ENCODE data around the gene NRXN3.

The NRXN3 gene

DNA sequence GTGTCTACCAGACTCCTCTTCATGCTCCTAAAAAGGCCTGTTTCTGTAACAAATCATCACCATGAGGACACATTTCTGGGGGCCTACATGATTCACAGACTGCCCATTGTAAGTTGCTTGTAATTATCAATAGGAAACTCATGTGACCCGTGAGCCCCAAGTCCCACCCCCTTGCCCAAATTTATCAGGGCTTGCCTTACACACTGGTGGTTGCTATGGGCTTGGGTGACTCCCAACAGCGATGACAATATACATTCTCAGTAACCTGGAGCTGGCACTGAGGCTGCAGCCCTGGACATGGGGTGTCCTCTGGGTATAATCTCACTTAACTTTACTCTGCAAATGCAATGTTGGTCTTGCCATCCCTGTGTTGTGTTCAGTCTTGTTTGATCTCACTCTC, 149.2 kb downstream of the NRXN3 start:
- no peaks in the 10 kb centered on the region for H3K4me1 Mint-ChIP-seq
- H3K27ac Mint-ChIP-seq, result no peak overlapping the region
- H3K36me3 Mint-ChIP-seq, result no peaks in the 10 kb centered on the region
- no peaks in the 10 kb centered on the region for H3K9me3 Mint-ChIP-seq
- peaks cover 17% of the 10 kb centered on the region for H3K27me3 Mint-ChIP-seq
- no peak overlapping the region for H3K4me3 Mint-ChIP-seq

DNA sequence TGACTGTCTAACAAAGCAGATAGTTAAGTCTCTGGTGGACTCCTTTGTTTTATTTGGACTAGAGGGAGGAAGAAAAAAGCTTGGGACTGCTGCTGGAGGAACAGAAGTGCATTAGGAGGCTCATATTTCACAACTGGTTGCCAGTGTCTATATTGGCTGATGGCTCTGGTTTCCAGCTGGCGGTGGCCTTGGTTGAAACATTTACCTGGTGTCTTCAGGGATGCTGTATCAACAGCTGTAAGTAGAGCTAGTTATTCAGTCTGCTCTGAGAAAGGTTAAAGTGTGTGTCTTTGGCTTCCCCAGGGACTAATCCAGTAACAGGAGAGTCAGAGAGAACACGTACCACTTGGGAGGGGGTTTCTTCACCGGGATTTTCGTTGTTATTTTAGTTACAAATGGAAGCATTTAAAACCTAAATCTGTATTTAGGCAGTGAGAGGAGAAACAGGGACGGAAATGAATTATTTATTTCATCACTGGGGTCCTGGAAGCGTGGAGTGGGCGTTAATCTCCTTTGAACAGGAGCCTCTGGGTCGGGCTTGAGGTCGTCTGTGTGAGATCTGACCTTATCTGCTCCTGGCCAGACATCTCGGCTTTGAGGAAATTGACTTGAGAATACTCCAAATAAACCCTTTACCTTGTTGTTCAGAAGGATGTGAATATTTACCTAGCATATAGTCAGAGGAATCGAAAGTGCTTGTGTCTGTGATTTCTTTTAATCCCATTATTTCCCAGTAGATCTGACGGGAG, 149.9 kb downstream of the NRXN3 start:
- H3K36me3 Mint-ChIP-seq, result no peaks in the 10 kb centered on the region
- peaks cover 17% of the 10 kb centered on the region for H3K27me3 Mint-ChIP-seq
- H3K27ac Mint-ChIP-seq, result no peak overlapping the region
- H3K4me1 Mint-ChIP-seq, result no peaks in the 10 kb centered on the region
- H3K4me3 Mint-ChIP-seq, result no peak overlapping the region
- no peaks in the 10 kb centered on the region for H3K9me3 Mint-ChIP-seq

DNA sequence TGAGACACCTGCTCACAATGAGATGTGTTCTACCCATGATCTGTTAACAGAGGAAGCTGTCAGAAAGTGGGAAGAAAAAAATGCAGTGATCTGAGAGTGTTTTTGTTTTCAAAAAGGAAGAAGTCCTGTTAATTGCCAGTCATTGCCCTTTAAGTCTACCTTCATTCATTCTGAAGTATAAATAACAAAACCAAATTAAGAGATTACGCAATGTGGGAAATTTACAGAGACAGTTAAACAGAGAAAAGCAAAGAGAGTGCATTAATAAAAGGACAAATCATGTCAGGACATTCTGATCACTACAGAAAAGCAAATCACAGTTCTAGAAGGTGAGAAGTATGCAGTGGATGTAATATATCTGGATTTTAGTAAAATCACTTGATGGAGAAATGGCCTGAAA, 154.2 kb downstream of the NRXN3 start:
- Mint-ChIP-seq H3K27ac (no peak overlapping the region), H3K4me3 (no peak overlapping the region), H3K36me3 (no peaks in the 10 kb centered on the region), H3K9me3 (peaks cover 4% of the 10 kb centered on the region), H3K27me3 (peaks cover 17% of the 10 kb centered on the region), H3K4me1 (no peaks in the 10 kb centered on the region)

DNA sequence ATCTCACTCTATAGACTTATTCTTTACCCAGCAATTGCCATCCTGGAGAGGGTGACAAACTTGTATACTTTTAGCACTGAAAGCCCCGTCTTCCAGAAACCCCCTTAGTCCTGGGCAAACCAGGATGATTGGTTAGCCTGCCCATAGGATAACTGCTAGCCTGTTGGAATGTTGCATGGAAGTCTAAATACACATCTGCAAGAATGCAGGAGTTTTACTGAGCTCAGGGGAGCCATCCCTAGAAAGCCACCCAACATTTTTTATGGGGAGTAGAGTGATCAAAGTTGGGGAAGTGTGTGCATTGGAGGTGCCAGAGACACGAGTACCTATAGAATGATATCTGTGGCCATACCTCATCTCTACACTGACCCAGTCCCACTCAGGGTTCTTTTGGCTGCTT, 155.7 kb downstream of the NRXN3 start:
- H3K27ac Mint-ChIP-seq, result no peak overlapping the region
- peaks cover 4% of the 10 kb centered on the region for H3K9me3 Mint-ChIP-seq
- no peaks in the 10 kb centered on the region for H3K4me1 Mint-ChIP-seq
- H3K36me3 Mint-ChIP-seq, result no peaks in the 10 kb centered on the region
- peaks cover 9% of the 10 kb centered on the region for H3K27me3 Mint-ChIP-seq
- no peak overlapping the region for H3K4me3 Mint-ChIP-seq

DNA sequence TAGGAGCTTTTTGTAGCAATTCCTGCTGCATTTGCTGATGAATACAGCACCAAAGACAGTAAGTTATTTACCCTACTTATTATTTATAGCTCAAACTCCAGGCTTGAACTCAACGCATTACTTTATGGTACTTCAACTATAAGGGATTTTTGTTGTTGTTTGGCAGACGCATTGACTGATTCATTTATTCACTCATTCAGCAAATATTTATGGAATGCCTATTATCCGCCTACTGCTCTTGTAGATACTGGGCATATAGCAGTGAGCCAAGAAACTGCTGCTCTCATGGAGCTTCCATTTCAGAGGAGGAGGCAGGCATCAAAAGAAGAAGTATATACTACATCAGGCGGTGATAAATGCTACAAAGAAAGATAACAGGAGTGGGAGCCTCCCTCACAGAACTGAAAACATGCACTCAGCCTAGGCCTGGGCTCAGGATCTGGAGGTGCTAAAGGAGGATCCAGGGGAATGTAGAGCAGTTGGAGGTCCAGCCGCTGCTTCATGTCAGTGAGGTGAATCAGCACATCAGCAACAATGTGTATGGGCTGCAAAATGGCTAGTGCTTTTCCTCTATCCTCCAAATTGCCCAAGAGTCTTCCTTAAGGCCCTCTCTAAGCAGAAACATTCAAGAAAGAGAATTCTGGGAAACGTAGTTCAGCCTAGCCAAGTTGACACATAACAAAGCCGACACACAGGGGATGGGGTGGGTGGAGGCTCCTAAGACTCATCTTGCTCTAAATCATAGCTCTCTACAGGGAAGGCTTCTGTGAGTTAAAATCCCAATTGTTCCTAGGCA, 157.5 kb downstream of the NRXN3 start:
- Mint-ChIP-seq H3K27ac (no peak overlapping the region), H3K27me3 (peaks cover 2% of the 10 kb centered on the region), H3K9me3 (peaks cover 4% of the 10 kb centered on the region), H3K4me1 (no peaks in the 10 kb centered on the region), H3K4me3 (no peak overlapping the region), H3K36me3 (no peaks in the 10 kb centered on the region)

DNA sequence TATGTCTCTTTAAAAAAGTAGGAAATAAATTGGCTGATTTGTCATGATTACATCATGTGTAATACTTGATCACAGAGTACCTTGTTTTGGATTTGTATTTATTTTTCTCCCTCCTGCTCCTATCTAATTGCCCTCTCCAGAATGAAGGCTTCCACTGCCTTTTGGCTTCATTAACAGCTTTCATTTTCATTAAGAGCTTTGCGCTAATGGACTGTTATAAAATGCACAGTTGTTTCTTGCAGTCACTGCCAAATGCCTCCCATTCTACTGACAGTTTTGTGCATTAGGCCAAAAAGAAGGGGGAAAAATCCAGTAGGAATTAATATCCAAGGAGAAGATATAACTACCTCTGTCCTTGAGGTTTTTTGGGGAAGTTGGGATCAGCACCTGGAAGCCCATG, 159.2 kb downstream of the NRXN3 start:
- H3K36me3 Mint-ChIP-seq, result no peaks in the 10 kb centered on the region
- no peak overlapping the region for H3K4me3 Mint-ChIP-seq
- H3K4me1 Mint-ChIP-seq, result no peaks in the 10 kb centered on the region
- peaks cover 4% of the 10 kb centered on the region for H3K9me3 Mint-ChIP-seq
- H3K27ac Mint-ChIP-seq, result no peak overlapping the region
- H3K27me3 Mint-ChIP-seq, result peaks cover 2% of the 10 kb centered on the region

DNA sequence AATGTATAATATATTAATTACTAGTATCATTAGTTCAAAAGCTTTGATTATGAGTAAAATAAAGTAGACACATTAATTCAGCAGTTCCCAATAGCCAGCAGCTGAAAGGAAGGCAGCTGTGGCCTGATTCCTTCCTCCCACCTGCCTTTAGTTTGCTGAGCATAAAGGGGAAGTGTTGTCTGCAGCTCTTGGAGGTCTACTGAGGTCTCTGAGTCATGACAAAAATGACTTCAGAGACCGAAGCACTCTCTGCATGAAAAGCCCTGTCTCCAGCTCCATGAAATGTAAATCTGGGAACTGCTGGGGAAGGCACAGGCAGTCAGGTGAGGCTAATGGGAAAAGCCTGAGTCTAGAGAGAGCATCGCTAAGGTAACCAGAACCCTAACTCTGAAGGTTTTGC, 165.4 kb downstream of the NRXN3 start:
- Mint-ChIP-seq H3K4me1 (no peaks in the 10 kb centered on the region), H3K4me3 (no peak overlapping the region), H3K9me3 (no peaks in the 10 kb centered on the region), H3K36me3 (no peaks in the 10 kb centered on the region), H3K27ac (no peak overlapping the region), H3K27me3 (peaks cover 2% of the 10 kb centered on the region)

DNA sequence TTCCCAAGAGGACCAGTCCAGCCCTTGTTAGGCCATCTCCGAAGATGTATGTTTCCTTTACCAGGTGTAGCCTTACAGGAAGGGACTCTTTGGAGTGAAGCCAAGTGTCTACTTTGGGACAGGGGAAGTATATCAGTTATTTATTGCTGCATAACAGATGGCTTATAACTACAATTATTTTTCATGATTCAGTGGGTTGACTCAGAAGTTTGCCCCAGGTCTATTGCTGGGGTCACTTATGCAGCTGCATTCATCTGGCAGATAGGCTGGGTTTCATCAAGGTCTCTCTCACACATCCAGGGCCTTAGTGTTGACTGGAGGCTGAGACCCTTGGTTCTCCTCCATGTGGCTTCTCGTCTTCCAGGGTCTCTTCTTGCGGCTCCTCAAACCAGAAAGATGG, 170.1 kb downstream of the NRXN3 start:
- no peak overlapping the region for H3K4me3 Mint-ChIP-seq
- no peaks in the 10 kb centered on the region for H3K9me3 Mint-ChIP-seq
- no peaks in the 10 kb centered on the region for H3K36me3 Mint-ChIP-seq
- H3K27me3 Mint-ChIP-seq, result no peaks in the 10 kb centered on the region
- no peak overlapping the region for H3K27ac Mint-ChIP-seq
- H3K4me1 Mint-ChIP-seq, result no peaks in the 10 kb centered on the region

DNA sequence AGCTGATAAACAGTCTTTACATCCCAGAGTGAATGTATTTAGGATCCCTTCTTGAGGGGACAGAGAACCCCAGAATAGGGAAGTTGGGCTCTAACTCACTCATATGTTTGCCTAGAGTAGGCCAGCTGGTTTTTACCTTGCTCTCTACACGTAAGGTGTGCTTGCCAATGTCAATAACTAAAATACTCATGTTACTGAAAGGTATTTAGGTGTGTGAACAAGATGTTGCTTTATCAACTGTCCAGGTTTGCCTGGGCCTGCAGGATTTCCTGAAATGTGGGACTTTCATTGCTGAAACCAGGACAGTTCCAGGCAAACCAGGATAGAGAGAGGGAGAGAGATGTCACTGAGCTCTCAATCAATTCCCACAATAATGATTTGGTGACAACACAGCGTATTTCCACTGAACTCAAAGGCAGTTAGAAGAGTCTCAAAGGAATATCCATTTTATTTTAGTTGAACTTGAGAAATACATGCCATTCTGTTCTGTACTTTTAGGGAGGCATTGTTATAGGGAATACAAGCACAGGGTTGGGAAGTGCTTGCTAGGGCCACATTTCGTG, 171.7 kb downstream of the NRXN3 start:
- Mint-ChIP-seq H3K36me3 (no peaks in the 10 kb centered on the region), H3K4me1 (no peaks in the 10 kb centered on the region), H3K9me3 (no peaks in the 10 kb centered on the region), H3K27ac (no peak overlapping the region), H3K4me3 (no peak overlapping the region), H3K27me3 (no peaks in the 10 kb centered on the region)

DNA sequence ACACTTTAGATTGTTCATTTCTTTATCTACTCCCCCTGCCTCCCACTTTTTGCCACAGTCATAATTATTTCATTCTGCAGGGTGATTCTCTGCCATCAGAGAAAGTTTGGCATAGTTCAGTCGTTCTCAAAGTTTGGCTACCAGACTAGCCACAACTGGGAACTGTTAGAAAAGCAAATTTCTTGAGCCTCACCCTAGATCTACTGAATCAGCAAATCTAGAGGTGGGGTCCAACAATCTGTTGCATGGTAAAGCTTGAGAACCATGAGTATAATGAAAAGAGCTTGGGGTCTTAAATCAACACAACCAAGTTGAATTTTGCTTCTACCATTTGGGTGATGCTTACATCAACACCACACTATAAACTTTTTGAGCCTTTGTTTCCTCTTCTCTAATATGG, 172.7 kb downstream of the NRXN3 start:
- Mint-ChIP-seq H3K4me3 (no peak overlapping the region), H3K4me1 (no peaks in the 10 kb centered on the region), H3K27me3 (no peaks in the 10 kb centered on the region), H3K36me3 (no peaks in the 10 kb centered on the region), H3K27ac (no peak overlapping the region), H3K9me3 (no peaks in the 10 kb centered on the region)

DNA sequence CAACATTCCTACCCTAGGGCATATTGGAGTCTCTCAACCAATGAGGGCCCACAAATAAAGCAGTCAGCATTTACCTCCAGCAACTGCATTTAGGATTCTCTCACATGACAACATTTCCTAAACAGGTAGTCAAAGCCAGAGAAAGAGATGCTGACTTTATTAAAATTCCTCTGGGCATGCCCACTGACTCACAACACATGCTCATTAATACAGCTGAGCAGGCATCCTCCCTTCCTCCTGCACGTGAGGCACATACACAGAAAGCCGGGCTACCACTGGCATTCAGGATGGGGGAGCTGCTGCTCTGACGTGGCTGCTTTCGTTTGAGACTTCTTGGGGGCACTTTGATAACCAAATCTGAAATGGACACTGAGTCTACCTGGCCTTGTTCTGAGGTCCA, 174.1 kb downstream of the NRXN3 start:
- Mint-ChIP-seq H3K9me3 (no peaks in the 10 kb centered on the region), H3K27me3 (no peaks in the 10 kb centered on the region), H3K4me3 (no peak overlapping the region), H3K36me3 (no peaks in the 10 kb centered on the region), H3K4me1 (no peaks in the 10 kb centered on the region), H3K27ac (no peak overlapping the region)

DNA sequence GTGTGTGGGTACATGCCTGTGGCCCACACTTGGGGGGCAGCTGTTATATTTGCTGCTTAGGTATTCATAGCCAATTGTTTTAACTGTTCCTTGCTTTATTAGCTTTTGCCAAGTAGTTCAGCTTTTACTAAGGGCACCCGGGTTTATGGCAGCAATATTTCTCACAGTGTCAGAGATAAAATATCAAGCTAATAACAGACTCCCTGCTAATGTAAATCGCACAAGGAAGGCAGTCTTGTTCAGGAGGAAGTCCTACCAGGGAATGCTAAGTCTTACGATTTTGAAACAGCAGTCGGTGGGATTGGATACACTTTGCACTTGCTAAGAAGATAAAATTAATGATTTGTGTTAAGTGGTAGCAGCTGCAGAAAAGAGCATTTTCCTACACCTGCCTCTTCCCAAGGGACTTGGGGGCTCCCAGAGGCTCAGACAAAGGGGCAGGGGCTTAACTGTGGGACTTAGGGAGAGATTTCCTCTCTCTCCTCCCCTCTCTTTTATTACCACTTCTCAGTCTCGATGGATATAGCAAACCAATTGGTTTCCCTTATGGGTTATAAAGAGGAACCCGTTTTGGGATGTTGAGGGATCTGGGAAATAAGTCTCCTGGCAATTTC, 175.1 kb downstream of the NRXN3 start:
- Mint-ChIP-seq H3K27ac (no peak overlapping the region), H3K36me3 (no peaks in the 10 kb centered on the region), H3K27me3 (no peaks in the 10 kb centered on the region), H3K9me3 (no peaks in the 10 kb centered on the region), H3K4me1 (no peaks in the 10 kb centered on the region), H3K4me3 (no peak overlapping the region)

DNA sequence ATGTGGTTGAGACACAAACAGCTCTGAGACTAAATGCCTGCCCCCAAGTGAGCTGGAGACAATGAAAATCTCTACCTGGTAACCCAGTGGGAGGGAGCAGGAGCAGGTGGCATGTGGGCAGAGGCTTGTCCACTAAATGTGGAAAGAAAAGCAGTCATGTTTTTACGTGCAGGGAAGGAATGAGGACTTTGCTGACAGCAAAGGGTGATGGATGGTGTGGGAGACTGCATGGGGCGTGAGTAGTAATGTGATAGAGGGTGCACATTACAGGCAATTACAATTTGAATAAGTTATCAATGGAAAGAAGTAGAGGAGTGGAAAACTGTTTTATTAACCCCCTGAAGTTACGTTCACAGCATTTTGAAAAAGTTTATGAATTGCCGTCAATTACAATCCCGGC, 176.6 kb downstream of the NRXN3 start:
- Mint-ChIP-seq H3K36me3 (no peaks in the 10 kb centered on the region), H3K4me1 (no peaks in the 10 kb centered on the region), H3K27me3 (no peaks in the 10 kb centered on the region), H3K4me3 (no peak overlapping the region), H3K9me3 (no peaks in the 10 kb centered on the region), H3K27ac (no peak overlapping the region)

DNA sequence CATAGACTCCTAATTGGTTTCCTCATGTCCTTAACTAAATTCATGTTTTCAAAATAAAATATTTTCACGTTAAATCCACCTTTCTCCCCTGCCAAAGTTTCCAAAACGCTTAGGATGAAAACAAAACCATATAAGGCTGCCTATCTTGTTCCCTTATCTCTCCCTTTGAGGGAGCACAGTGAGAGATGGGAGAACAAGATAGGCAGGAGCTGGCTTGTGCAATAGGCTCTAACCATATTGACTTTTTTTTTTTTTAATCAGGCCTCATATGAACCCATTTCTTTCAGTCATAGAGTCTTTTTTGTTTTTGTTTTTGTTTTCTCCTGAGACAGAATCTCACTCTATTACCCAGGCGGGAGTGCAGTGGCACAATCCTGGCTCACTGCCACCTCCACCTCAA, 184.9 kb downstream of the NRXN3 start:
- no peaks in the 10 kb centered on the region for H3K4me1 Mint-ChIP-seq
- H3K27me3 Mint-ChIP-seq, result peaks cover 6% of the 10 kb centered on the region
- H3K4me3 Mint-ChIP-seq, result no peak overlapping the region
- H3K36me3 Mint-ChIP-seq, result no peaks in the 10 kb centered on the region
- no peak overlapping the region for H3K27ac Mint-ChIP-seq
- no peaks in the 10 kb centered on the region for H3K9me3 Mint-ChIP-seq

DNA sequence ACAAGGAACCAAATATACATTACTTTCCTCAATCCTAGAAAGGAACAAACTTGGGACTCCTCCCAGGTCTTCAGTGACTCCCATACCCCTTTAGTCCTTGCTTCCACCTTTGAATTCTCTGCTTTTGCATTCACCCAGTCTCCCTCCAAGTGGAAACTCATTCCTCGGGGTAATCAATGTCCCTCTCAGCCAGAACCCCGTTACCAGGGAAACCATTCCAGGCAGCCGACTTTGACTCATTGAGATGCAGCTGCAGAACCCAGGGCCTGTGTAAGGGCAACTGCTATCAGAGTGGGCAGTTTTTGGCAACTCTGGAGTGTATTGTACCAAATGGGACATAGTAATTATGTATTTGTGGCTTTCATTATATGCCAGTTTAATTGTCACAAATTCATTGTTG, 186.2 kb downstream of the NRXN3 start:
- Mint-ChIP-seq H3K27ac (no peak overlapping the region), H3K36me3 (no peaks in the 10 kb centered on the region), H3K9me3 (no peaks in the 10 kb centered on the region), H3K27me3 (peaks cover 6% of the 10 kb centered on the region), H3K4me1 (no peaks in the 10 kb centered on the region), H3K4me3 (no peak overlapping the region)

DNA sequence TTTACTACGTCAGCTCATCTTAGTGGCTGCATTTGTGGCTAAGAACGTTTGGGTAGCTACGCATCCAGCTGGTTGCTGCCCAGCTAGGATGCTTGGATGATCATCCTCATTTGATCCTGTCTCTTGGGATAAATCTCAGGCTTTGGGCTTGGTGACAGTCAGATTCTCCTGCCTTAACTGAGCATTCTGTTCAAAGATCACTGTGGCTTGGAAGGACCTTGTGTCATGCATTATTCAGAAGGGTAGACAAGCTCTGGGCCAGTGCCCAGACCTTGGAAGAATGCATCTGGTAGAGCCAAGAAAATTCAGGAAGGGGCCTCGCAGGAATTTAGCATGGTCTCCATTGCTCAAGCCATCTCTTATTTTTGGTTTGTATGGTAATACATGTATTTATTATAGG, 188.4 kb downstream of the NRXN3 start:
- no peak overlapping the region for H3K27ac Mint-ChIP-seq
- H3K4me3 Mint-ChIP-seq, result no peak overlapping the region
- no peaks in the 10 kb centered on the region for H3K9me3 Mint-ChIP-seq
- no peaks in the 10 kb centered on the region for H3K36me3 Mint-ChIP-seq
- peaks cover 7% of the 10 kb centered on the region for H3K27me3 Mint-ChIP-seq
- H3K4me1 Mint-ChIP-seq, result no peaks in the 10 kb centered on the region

Measured in activated naive CD4-positive, alpha-beta T cell treated with anti-CD3 and anti-CD28 coated beads, Interleukin-2, amount 50 U/mL, for 24 hours (primary cell).